Measurements from ENCODE around the gene MAPKBP1. TPM values are rescaled to one million over a fixed set of nuclear protein-coding genes. Genes with fewer than 3 reads are reported as not detected.
"Not testable (repeated sequence)": the region's sequence is repeated elsewhere in the genome, so short reads cannot be mapped to it uniquely, and the experiment has no call there.

Gene MAPKBP1, protein sequence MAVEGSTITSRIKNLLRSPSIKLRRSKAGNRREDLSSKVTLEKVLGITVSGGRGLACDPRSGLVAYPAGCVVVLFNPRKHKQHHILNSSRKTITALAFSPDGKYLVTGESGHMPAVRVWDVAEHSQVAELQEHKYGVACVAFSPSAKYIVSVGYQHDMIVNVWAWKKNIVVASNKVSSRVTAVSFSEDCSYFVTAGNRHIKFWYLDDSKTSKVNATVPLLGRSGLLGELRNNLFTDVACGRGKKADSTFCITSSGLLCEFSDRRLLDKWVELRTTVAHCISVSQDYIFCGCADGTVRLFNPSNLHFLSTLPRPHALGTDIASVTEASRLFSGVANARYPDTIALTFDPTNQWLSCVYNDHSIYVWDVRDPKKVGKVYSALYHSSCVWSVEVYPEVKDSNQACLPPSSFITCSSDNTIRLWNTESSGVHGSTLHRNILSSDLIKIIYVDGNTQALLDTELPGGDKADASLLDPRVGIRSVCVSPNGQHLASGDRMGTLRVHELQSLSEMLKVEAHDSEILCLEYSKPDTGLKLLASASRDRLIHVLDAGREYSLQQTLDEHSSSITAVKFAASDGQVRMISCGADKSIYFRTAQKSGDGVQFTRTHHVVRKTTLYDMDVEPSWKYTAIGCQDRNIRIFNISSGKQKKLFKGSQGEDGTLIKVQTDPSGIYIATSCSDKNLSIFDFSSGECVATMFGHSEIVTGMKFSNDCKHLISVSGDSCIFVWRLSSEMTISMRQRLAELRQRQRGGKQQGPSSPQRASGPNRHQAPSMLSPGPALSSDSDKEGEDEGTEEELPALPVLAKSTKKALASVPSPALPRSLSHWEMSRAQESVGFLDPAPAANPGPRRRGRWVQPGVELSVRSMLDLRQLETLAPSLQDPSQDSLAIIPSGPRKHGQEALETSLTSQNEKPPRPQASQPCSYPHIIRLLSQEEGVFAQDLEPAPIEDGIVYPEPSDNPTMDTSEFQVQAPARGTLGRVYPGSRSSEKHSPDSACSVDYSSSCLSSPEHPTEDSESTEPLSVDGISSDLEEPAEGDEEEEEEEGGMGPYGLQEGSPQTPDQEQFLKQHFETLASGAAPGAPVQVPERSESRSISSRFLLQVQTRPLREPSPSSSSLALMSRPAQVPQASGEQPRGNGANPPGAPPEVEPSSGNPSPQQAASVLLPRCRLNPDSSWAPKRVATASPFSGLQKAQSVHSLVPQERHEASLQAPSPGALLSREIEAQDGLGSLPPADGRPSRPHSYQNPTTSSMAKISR (N-terminal part only)
- total RNA-seq (2014; rRNA removed; shearing (Covaris generic)), result 5.8 and 13.2 TPM in 2 replicates

DNA sequence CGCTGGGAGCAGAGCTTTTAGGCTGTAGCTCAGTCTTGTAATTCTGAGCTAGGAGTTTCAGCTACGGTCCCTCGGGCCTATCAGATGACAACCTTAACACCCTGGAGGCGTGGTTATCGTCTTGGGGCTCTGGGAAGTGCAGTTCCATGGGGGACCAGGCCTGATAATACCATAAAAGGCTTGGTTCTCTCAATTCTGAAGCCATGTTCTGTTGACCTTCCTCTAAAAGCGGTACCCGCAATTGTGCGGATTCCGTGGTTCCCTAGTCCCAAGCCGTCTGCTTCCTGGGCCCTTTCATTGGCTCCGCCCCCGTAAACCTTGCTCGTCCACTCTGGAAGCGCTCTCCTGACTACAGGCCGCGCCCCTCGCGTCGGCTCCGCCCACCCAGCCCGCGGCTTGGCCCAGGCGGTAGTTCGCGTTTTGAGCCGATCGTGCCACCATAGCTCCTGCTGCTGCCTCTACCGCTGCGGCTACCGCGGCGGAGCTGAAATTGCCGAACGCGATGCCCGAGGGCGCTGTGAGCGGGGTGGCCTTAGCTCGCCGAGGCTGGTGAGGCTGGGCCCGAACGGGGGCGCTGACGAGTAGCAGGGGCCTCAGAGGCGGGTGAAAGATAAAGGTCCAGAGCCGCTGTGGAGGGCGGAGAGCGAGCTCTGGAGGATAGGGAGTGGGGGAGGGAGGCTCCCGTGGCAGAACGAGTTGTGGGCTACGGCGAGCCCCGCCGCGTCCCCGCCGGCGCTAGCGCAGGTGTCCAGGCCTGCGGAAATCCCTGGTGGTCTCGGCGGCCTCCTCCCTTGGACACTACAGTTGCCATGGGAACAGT, at the start of gene MAPKBP1:
Gene MAPKBP1 (plus strand): TSS at position 423 of the 820 bp plus-strand sequence. CDS start 792 bp downstream, outside the sequence.
- peak; percentile 98 for DNase-seq (ENCODE audit: low spot score)
- in situ Hi-C loops (cut with HindIII; ENCODE audit: low sequenced_read_pairs), result no loop called here

DNA sequence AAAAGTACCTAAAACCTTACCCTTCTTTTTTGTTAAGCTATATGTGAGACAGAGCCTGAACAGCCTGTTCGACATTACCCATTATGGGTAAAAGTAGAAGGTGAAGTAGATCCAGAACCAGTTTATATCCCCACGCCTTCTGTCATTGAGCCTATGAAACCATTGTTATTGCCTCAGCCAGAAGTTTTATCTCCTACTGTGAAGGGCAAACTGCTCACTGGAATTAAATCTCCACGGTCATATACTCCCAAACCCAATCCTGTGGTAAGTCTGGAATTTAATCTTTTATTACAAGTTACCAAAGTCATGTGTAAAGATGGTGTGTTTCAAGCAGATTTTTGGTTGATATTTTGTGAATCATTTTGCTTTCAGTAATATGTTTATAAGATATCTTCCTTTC, 47.1 kb upstream of the MAPKBP1 start:
- DNase-seq (ENCODE audit: low spot score), result no peak
- in situ Hi-C loops (cut with HindIII; ENCODE audit: low sequenced_read_pairs), result no loop called here

DNA sequence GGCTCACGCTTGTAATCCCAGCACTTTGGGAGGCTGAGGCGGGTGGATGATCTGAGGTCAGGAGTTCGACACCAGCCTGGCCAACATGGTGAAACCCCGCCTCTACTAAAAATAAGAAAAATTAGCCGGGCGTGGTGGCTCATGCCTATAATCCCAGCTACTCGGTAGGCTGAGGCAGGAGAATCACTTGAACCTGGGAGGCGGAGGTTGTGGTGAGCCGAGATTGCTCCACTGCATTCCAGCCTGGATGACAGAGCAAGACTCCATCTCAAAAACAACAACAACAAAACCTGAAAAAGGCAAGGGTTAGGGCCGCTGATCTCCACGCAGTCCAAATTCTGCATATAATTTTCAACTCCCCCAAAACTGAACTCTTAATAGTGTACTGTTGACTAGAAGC, 46.2 kb upstream of the MAPKBP1 start:
- in situ Hi-C loops (cut with HindIII; ENCODE audit: low sequenced_read_pairs); DNase-seq (ENCODE audit: low spot score): not testable (repeated sequence)

DNA sequence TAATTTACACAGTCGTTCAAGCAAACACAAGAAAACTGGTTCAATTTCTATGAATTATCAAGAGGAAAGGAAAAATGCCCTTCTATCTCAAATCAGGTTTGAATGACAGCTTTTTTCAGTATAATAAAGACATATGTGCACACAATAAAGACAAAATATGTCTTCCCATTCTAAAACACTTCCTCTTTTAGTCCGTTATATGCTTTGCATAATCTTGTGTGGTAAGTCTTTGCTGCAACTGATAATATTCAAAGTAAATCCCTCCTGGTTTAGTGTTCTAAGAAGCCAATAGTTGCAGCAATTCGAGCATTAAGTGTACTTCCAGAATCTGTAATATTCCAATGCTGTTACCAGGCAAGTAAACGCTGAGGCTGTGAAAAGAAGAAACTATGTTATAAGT, 43.7 kb upstream of the MAPKBP1 start:
- DNase-seq (ENCODE audit: low spot score), result no peak
- in situ Hi-C loops (cut with HindIII; ENCODE audit: low sequenced_read_pairs), result no loop called here

DNA sequence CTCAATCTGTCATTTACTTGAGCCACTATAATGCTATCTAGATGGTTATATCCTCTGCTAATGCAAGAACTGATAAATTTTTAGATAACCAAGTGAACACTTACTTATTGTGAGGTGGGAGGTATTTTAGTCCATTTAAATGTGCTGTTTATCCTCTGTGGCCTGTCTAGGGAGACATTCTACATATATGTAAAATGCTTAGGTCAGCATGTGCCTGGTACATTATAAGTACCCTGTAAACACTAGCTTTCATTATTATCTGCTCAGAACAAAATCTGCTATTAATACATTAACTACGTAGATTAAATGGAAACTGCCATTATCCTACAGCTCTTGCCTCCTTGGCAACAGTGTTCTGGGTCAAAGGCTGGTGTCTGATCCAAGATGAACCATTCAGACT, 41.8 kb upstream of the MAPKBP1 start:
- in situ Hi-C loops (cut with HindIII; ENCODE audit: low sequenced_read_pairs), result no loop called here
- DNase-seq (ENCODE audit: low spot score), result no peak

DNA sequence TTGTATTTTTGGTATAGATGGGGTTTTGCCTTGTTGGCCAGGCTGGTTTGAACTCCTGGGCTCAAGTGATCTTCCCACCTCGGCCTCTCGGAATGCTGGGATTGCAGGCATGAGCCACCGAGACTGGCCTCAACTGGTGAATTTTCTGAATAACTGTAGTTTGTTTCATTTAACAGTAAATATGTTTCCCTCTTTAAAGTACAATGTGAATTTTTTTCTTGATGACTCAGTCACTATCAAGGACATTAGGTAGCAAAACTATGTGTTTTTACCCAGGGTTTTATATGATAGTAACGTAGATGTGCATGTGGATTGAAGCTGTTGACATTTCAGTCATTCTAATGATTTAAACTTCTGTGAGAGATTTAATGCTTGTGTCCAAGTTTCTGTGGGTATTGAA, 40.2 kb upstream of the MAPKBP1 start:
- in situ Hi-C loops (cut with HindIII; ENCODE audit: low sequenced_read_pairs), result no loop called here
- DNase-seq (ENCODE audit: low spot score), result no peak

DNA sequence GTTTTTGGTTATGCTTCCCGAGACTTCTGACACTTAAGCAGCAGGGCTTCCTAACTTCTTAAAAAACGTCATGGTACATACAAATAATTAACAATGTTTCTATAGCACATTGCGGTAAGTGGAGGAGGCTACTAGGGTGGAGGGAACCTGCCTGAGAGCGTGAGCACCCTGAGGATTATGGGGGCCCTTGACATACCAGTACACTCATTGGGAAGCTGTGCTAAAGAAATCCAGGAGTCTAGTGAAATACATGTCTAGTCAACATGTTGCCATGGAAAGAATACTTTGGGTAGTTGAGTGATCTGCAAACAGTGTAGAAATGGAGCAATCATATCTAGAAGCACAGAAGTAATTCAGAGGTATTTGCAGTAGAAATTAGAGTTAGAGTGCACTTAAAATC, 39.2 kb upstream of the MAPKBP1 start:
- in situ Hi-C loops (cut with HindIII; ENCODE audit: low sequenced_read_pairs), result no loop called here
- DNase-seq (ENCODE audit: low spot score), result no peak

DNA sequence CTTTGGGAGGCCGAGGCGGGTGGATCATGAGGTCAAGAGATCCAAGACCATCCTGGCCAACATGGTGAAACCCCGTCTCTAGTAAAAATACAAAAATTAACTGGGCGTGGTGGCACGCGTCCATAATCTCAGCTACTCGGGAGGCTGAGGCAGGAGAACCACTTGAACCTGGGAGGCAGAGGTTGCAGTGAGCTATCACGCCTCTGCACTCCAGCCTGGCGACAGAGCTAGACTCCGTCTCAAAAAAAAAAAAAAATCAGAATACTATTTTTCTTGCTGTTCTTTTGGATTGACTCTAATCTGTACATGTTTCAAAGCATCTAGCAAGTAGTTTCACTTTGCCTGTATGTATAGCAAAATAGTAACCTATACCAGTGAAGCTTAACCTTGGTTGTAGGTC, 38.8 kb upstream of the MAPKBP1 start:
- in situ Hi-C loops (cut with HindIII; ENCODE audit: low sequenced_read_pairs), result not testable (repeated sequence)

DNA sequence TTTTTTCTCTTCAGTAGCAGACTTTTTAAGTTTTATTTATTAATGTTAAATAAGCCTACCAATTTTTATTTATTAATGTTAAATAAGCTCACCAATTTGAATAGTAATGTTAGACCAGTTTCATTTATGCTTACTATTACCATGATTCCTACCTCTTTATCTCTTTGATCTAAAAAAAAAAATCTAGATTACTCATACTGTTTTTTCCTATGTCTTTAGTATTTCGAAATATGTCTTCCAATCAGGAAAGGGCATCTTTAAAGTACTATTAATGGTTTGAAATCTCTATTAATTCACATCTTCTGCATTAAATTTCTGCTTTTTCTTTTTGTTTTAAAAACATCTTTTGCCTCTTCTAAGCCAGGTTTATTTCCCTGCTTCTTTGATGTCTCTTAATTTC, 27.5 kb upstream of the MAPKBP1 start:
- in situ Hi-C loops (cut with HindIII; ENCODE audit: low sequenced_read_pairs), result no loop called here
- no peak for DNase-seq (ENCODE audit: low spot score)

More for the DNA sequence above, 38.8 kb upstream of the MAPKBP1 start:
- not testable (repeated sequence) for DNase-seq (ENCODE audit: low spot score)

DNA sequence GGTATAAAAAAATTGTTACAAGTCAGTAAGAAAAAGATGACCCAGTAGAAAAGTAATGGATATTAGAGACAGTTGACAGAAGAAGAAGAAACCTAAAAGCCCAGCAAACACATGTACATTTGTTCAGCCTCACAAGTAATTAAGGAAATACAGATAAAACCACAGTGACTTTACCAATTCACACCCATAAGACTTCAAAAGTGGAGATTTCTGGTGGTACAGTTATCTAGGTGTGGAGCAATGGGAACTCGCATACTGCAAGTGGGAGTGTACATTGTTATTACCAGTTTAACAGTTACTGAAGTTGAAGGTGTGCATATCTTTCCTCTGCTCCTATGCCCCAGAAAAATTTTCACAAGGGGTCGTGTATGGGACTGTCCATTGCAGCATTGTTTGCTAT, 18.1 kb upstream of the MAPKBP1 start:
- DNase-seq (ENCODE audit: low spot score), result no peak
- in situ Hi-C loops (cut with HindIII; ENCODE audit: low sequenced_read_pairs), result no loop called here

DNA sequence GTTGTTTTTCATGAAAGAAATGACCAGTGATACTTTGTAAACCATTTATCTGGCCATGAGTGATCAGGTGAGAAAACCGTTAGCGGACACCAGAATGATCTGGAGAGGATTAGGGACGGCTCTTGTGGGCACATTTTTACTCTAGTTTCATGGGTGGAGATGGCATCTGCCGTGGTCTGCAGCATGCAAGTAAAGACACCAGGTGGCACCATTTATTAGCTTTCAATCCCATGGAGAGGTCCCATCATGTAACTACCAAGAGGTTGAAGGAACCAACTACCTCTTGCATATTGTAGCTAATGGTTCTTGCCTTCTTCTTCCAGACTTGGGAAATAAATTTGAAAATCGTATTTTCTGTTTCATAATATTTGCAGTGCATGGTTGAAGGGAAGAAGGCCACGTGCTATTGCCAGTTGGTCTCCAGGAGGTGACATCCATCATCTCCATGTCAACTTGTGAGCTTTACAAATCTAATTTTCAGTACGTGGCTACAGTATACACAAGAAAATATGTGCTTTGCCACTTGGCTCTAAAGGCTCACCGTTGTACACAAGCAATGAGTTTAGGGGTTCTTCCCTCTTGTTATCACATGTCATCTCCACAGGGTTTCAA, 1.5 kb upstream of the MAPKBP1 start:
- peak; percentile 91 for DNase-seq (ENCODE audit: low spot score)
- in situ Hi-C loops (cut with HindIII; ENCODE audit: low sequenced_read_pairs), result no loop called here

DNA sequence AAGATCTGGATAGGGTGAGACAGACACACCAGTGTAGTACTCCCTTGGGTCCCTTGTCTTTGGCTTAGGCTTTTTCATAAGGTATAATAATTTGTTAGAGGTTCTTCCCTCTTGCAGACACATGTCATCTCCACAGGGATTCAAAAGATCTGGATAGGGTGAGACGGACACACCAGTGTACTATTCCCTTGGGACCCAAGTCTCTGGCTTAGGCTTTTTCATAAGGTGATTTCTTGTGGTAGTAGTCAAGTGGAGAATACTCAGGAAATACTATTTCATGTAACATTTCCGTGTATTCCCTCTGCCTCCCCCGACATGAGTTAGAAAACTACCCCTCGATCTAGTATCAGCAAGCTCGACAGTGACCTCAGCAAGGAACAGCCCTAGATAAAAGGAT, 954 bp upstream of the MAPKBP1 start:
- in situ Hi-C loops (cut with HindIII; ENCODE audit: low sequenced_read_pairs), result no loop called here
- no peak for DNase-seq (ENCODE audit: low spot score)

DNA sequence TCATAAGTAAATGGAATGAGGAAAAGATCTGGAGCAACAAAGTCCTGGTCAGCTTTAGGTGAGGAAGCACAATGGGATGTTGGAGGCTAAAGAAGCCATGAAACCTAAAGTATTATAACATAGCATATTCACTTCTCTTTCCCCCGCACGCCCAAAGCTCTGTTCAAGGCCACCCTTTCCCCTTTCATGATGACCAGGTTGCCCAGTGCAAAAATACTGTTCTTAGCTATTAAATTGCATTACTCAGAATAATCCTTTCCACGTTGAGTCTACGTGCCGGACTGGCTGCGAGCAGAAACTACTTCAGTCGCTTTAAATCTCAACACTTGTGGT, 589 bp upstream of the MAPKBP1 start:
- DNase-seq (ENCODE audit: low spot score), result peak; percentile 14
- in situ Hi-C loops (cut with HindIII; ENCODE audit: low sequenced_read_pairs), result no loop called here

DNA sequence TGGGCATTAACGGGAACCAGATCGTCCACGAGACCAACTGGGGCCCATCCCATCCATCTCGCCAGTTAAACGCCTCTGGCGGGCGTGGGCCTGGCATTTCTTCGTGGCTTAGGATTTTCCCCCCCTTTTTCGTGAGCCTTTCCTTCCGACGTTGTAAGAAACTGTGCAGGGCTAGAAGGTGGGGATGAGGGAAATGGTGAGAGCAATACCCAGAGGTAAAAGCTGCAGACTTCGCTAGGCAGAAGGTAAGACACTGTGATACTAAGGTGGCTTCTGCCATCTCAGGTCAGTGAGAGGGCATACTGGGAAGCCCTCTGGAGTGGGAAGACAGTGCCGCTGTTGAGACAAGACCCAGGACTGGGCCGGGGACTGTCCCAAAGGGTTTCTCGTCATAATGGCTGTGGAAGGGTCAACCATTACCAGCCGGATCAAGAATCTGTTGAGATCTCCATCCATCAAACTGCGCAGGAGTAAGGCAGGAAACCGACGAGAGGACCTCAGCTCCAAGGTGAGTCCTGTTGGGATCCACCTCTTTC, 666 bp downstream of the MAPKBP1 start:
- in situ Hi-C loops (cut with HindIII; ENCODE audit: low sequenced_read_pairs), result no loop called here
- DNase-seq (ENCODE audit: low spot score), result peak; percentile 56

DNA sequence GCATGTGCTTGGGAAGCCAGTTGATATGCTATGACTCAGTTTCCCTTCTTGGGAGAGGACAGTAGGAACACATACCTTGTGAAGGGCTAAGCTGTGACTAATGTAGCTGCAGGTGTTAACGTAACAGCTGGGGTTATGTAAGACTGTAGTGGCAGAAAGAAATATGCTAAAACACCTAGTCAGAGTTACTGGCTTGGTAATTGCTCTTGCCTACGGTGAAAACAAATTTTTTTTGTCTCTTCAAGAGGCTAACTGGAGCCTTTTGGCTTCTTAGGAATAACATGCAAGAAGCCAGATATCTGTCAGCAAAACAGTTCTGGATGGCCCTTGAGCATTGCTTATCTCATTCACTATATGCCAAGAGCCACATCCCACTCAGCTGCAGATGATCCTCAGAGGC, 1.4 kb downstream of the MAPKBP1 start:
- DNase-seq (ENCODE audit: low spot score), result peak; percentile 43
- in situ Hi-C loops (cut with HindIII; ENCODE audit: low sequenced_read_pairs), result no loop called here

DNA sequence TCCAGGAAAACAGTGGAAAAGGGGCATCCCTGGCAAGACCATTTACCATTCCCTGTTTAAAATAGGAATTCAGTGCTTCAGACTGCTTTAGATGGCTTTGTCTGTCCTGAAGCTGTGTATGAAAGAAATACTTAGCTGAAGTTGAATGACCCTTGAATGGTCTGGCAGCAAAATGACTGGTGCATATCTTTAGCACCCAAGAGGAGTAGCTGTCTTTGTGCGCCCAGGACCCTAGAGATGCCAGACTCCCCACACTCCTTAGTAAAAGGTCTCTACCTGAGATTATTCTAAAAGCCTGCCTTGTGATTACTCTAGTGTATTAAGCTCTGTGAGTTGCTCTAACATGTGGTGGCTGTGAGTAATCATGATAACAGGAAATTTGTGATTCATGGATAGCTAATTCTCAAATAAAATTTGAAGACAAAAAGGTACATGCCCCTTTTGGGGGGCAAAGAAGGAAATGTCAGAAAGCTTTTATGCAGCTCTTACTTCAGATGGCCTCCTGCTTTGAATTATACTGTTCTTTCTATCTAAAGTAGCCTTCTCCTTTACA, 3.2 kb downstream of the MAPKBP1 start:
- in situ Hi-C loops (cut with HindIII; ENCODE audit: low sequenced_read_pairs), result no loop called here

DNA sequence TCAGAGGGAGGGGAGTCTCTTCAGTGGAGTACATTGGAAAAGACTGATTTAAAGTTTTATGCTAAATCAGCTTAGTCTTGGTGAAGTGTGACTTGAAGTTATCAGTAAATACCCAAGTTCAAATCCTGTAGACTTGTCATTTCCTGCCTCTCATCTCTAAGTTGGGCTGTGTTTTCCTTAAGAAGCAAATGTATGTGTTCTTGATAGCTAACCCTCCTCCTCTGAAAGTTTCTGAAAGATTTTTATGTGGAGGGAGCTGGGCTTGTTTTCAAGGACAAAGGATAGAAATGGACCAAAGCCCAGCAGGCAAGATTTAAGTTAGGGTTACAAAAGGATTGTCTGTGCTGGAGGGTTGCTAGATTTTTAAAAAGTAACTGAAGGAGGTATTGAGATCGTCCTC, 4.2 kb downstream of the MAPKBP1 start:
- in situ Hi-C loops (cut with HindIII; ENCODE audit: low sequenced_read_pairs), result no loop called here
- no peak for DNase-seq (ENCODE audit: low spot score)

More for the DNA sequence above, 3.2 kb downstream of the MAPKBP1 start:
- no peak for DNase-seq (ENCODE audit: low spot score)

DNA sequence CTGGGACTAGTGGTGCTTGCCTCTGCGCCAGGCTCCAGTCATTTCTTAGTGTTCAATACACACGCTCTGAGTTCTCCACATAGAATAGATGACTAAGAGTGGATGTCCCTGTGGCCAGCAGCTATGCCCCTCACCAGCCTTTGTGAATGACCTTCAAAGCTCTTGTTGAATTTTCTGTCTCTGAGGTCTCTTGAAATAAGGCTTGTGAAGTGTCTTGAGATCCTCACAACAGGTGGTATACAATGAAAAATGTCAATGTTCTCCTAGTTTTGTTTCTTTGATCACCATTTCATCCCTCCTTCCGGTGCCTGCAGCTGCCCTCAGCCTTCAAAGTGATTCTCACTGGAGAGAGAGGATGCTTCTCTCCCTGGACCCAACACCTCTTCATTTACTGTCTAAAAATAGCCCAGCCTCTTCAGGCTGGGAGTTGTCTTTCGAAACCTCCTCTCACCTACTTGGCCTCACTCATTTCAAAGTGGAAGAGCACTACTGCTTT, 5.4 kb downstream of the MAPKBP1 start:
- DNase-seq (ENCODE audit: low spot score), result no peak
- in situ Hi-C loops (cut with HindIII; ENCODE audit: low sequenced_read_pairs), result no loop called here

Measured in G401 (cell line).